HepG2 (cell line): ENCODE measurements around the gene CCDC175. TPM values are rescaled to one million over a fixed set of nuclear protein-coding genes. Genes with fewer than 3 reads are reported as not detected.
A peak's percentile ranks its signal among the peaks of the same experiment; 100 is the strongest.

Source experiments
- ARNTL ChIP-seq: sonication (generic); formaldehyde crosslinking; IDR thresholded peaks from 2 replicates; pipeline ENCODE4 v1.4.0; 2020; ENCODE audit warnings: mild to moderate bottlenecking, missing genetic modification reagents
- BRCA1 ChIP-seq: sonication (generic); formaldehyde crosslinking; IDR thresholded peaks from 2 replicates; pipeline ENCODE4 v1.4.0; 2020; ENCODE audit warnings: missing genetic modification reagents
- CHD4 ChIP-seq: fragments of 200-600 bp; sonication (generic); IDR thresholded peaks from 2 replicates; pipeline ENCODE4 v1.7.0; 2017; ENCODE audit warnings: mild to moderate bottlenecking, low read length, borderline replicate concordance
- CSRNP2 ChIP-seq: sonication (generic); formaldehyde crosslinking; conservative IDR thresholded peaks from 2 replicates; pipeline ENCODE4 v1.8.0; 2022; ENCODE audit warnings: low read depth, missing genetic modification reagents
- FLYWCH1 ChIP-seq: sonication (generic); formaldehyde crosslinking; IDR thresholded peaks from 2 replicates; pipeline ENCODE4 v1.8.1; 2023; ENCODE audit warnings: mild to moderate bottlenecking, missing genetic modification reagents
- GRHL1 ChIP-seq: sonication (generic); formaldehyde crosslinking; conservative IDR thresholded peaks from 2 replicates; pipeline ENCODE4 v1.8.0; 2022; ENCODE audit warnings: missing genetic modification reagents
- HNF4A ChIP-seq: sonication (generic); formaldehyde crosslinking; IDR thresholded peaks from 2 replicates; pipeline ENCODE4 v1.4.0; 2020; ENCODE audit warnings: missing genetic modification reagents
- HOXA5 ChIP-seq: sonication (generic); formaldehyde crosslinking; IDR thresholded peaks from 2 replicates; pipeline ENCODE4 v1.4.0; 2020; ENCODE audit warnings: missing genetic modification reagents
- JDP2 ChIP-seq: sonication (generic); formaldehyde crosslinking; IDR thresholded peaks from 2 replicates; pipeline ENCODE4 v1.8.1; 2022; ENCODE audit warnings: missing genetic modification reagents, borderline replicate concordance
- MAFF ChIP-seq: IDR thresholded peaks from 2 replicates; pipeline ENCODE4 v1.6.1; 2011; ENCODE audit warnings: low read depth, low read length, improper control_type of control experiment
- NCOA5 ChIP-seq: sonication (generic); formaldehyde crosslinking; IDR thresholded peaks from 2 replicates; pipeline ENCODE4 v1.4.0; 2020; ENCODE audit warnings: missing genetic modification reagents
- SMAD3 ChIP-seq: sonication (generic); formaldehyde crosslinking; IDR thresholded peaks from 2 replicates; pipeline ENCODE4 v1.4.0; 2020; ENCODE audit warnings: missing genetic modification reagents
- TARDBP ChIP-seq: sonication (generic); formaldehyde crosslinking; IDR thresholded peaks from 2 replicates; pipeline ENCODE4 v1.8.0; 2022; ENCODE audit warnings: mild to moderate bottlenecking, missing genetic modification reagents
- ZMYM2 ChIP-seq: sonication (generic); formaldehyde crosslinking; IDR thresholded peaks from 2 replicates; pipeline ENCODE4 v1.8.0; 2022; ENCODE audit warnings: mild to moderate bottlenecking, missing genetic modification reagents
- ZNF101 ChIP-seq: sonication (generic); formaldehyde crosslinking; IDR thresholded peaks from 2 replicates; pipeline ENCODE4 v1.4.0; 2020; ENCODE audit warnings: mild to moderate bottlenecking, low read depth, missing genetic modification reagents, borderline replicate concordance
- ZNF24 ChIP-seq: fragments of 450-650 bp; IDR thresholded peaks from 2 replicates; pipeline ENCODE4 v1.6.1; 2017; ENCODE audit warnings: antibody characterized with exemption, mild to moderate bottlenecking
- ZNF354B ChIP-seq: sonication (generic); formaldehyde crosslinking; IDR thresholded peaks from 2 replicates; pipeline ENCODE4 v1.8.0; 2022; ENCODE audit warnings: mild to moderate bottlenecking, missing genetic modification reagents
- ZNF362 ChIP-seq: sonication (generic); formaldehyde crosslinking; IDR thresholded peaks from 2 replicates; pipeline ENCODE4 v1.4.0; 2020; ENCODE audit warnings: missing genetic modification reagents, mild to moderate bottlenecking, borderline replicate concordance
- ZNF414 ChIP-seq: sonication (generic); formaldehyde crosslinking; IDR thresholded peaks from 2 replicates; pipeline ENCODE4 v1.5.0; 2020; ENCODE audit warnings: missing genetic modification reagents
- ZNF589 ChIP-seq: sonication (generic); formaldehyde crosslinking; conservative IDR thresholded peaks from 2 replicates; pipeline ENCODE4 v1.8.0; 2022; ENCODE audit warnings: mild to moderate bottlenecking, moderate library complexity, missing genetic modification reagents
- ZNF839 ChIP-seq: sonication (generic); formaldehyde crosslinking; IDR thresholded peaks from 2 replicates; pipeline ENCODE4 v1.4.0; 2020; ENCODE audit warnings: missing genetic modification reagents, mild to moderate bottlenecking, borderline replicate concordance
- polyA plus RNA-seq, 8 experiments: library from polyadenylated mRNA; depleted of rRNA in 3 of 8; stranded (reverse) in 7 of 8; unstranded in 1 of 8; fragments of >200 nt; fragmentation: Illumina TruSeq in 4 of 8; extraction: Trizol in 4 of 8; gene quantifications; 2 replicates each; pipeline versions ENCODE4 v1.2.1 to v1.2.3, GENCODE V29; 2011 to 2016; ENCODE audit warnings: low read depth in 4 of 8, missing spikeins in 1 of 8, mixed read lengths in 1 of 8; ENCODE audit not compliant: insufficient read depth in 1 of 8
- total RNA-seq, 5 experiments: library from RNA; depleted of rRNA; stranded (reverse); fragments of >200 nt; fragmentation: Illumina TruSeq; extraction: Trizol; gene quantifications; 2 replicates each; pipeline ENCODE4 v1.2.3, GENCODE V29; 2016; ENCODE audit warnings: low read depth in 1 of 5
- TF ChIP-seq, protein P1 (sequence below): sonication (generic); formaldehyde crosslinking; IDR thresholded peaks from 2 replicates; pipeline ENCODE4 v1.5.1; 2020; ENCODE audit warnings: mild to moderate bottlenecking, moderate library complexity, missing genetic modification reagents

CCDC175 gene
- total and polyA plus RNA-seq, 2 of the 13 experiments (the other 11 are each of a cell fraction or from before 2014, with no cell fraction given): not detected

GRCh38 chr14:59483819-59484638 is 92.6 kb downstream of the CCDC175 start, which contains the start of the genes JKAMP and L3HYPDH (continued):
- peak; percentile 90 for TF ChIP-seq TARDBP
- peak; percentile 37; the same call in 1 of the 2 replicates for TF ChIP-seq ZNF354B (CRISPR knock-in tag)
- TF ChIP-seq ZNF839 (CRISPR knock-in tag): no peak; the same call in 1 of the 2 replicates
- TF ChIP-seq ZNF414 (CRISPR knock-in tag): no peak
- no peak; the same call in 1 of the 2 replicates for TF ChIP-seq FLYWCH1 (CRISPR knock-in tag)
- no peak for TF ChIP-seq GRHL1
- TF ChIP-seq BRCA1 (CRISPR knock-in tag): peak; percentile 99
- peak; percentile 87 for TF ChIP-seq ZNF589
- TF ChIP-seq NCOA5: no peak
- TF ChIP-seq, protein P1, sequence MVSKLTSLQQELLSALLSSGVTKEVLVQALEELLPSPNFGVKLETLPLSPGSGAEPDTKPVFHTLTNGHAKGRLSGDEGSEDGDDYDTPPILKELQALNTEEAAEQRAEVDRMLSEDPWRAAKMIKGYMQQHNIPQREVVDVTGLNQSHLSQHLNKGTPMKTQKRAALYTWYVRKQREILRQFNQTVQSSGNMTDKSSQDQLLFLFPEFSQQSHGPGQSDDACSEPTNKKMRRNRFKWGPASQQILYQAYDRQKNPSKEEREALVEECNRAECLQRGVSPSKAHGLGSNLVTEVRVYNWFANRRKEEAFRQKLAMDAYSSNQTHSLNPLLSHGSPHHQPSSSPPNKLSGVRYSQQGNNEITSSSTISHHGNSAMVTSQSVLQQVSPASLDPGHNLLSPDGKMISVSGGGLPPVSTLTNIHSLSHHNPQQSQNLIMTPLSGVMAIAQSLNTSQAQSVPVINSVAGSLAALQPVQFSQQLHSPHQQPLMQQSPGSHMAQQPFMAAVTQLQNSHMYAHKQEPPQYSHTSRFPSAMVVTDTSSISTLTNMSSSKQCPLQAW (CRISPR knock-in tag): peak; percentile 90
- peak; percentile 92; the same call in 1 of the 2 replicates for TF ChIP-seq HOXA5 (CRISPR knock-in tag)
- TF ChIP-seq JDP2: no peak
- 0 out of 2 replicates have a peak, but pooled peaks have one; percentile 51 for TF ChIP-seq ZNF24
- TF ChIP-seq ZNF101 (CRISPR knock-in tag): no peak
- TF ChIP-seq MAFF: peak; percentile 62
- TF ChIP-seq CSRNP2: peak; percentile 4; the same call in 1 of the 2 replicates
- peak; percentile 66 for TF ChIP-seq HNF4A (CRISPR knock-in tag)
- no peak for TF ChIP-seq CHD4
- peak; percentile 52; the same call in 1 of the 2 replicates for TF ChIP-seq SMAD3 (CRISPR knock-in tag)
- peak; percentile 85 for TF ChIP-seq ARNTL (CRISPR knock-in tag)
- peak; percentile 31; the same call in 1 of the 2 replicates for TF ChIP-seq ZNF362
- TF ChIP-seq ZMYM2 (CRISPR knock-in tag): peak; percentile 89; the same call in 1 of the 2 replicates
